Measurements from ENCODE around the gene CLPTM1L. TPM values are rescaled to one million over a fixed set of nuclear protein-coding genes. Genes with fewer than 3 reads are reported as not detected.

The CLPTM1L gene
- total RNA-seq, 1 donor from 2014 or later, result 30.4 TPM

GRCh38 chr5:1273745-1274144, 71.2 kb downstream of the CLPTM1L start:
- DNase-seq (no peak), ATAC-seq (ENCODE audit: poor library complexity) (no peak)
- intact Hi-C loops (cut with DNase I), result no loop called here

GRCh38 chr5:1272201-1272600, 72.7 kb downstream of the CLPTM1L start:
- ATAC-seq (ENCODE audit: poor library complexity) (no peak), DNase-seq (no peak)
- intact Hi-C loops (cut with DNase I), result no loop called here

GRCh38 chr5:1270933-1271914, 73.7 kb downstream of the CLPTM1L start:
- intact Hi-C loops (cut with DNase I), result no loop called here
- ATAC-seq (ENCODE audit: poor library complexity), result no peak

GRCh38 chr5:1270426-1270825, 74.5 kb downstream of the CLPTM1L start:
- ATAC-seq (ENCODE audit: poor library complexity), result no peak
- intact Hi-C loops (cut with DNase I), result no loop called here
- DNase-seq, result no peak

More at GRCh38 chr5:1270933-1271914, 73.7 kb downstream of the CLPTM1L start:
- DNase-seq, result no peak

- intact Hi-C loops (cut with DNase I), result no loop called here
- no peak for DNase-seq
These were observed 76.2 kb downstream of the CLPTM1L start for GRCh38 chr5:1268666-1269065.

GRCh38 chr5:1268056-1268455, 76.8 kb downstream of the CLPTM1L start:
- DNase-seq, result no peak
- ATAC-seq (ENCODE audit: poor library complexity), result no peak
- intact Hi-C loops (cut with DNase I), result no loop called here

More at GRCh38 chr5:1268666-1269065, 76.2 kb downstream of the CLPTM1L start:
- no peak for ATAC-seq (ENCODE audit: poor library complexity)

Small RNAs within 50 kb of the gene (microRNA-seq; reads per million reads assigned to microRNA genes)
- gene MIR4457, result not detected

Other genes with a start within 250 kb of the CLPTM1L start
- 172 TPM for gene SLC12A7, start 233.0 kb downstream of the CLPTM1L start, total RNA-seq
- gene SLC6A19, start 143.5 kb downstream of the CLPTM1L start, total RNA-seq, result not detected
- not detected for gene SLC6A18, start 119.7 kb downstream of the CLPTM1L start, total RNA-seq
- gene TERT, start 50.0 kb downstream of the CLPTM1L start, total RNA-seq, result not detected
- not detected for gene SLC6A3, start 100.3 kb upstream of the CLPTM1L start, total RNA-seq
- gene LPCAT1, start 178.9 kb upstream of the CLPTM1L start, total RNA-seq, result 11.5 TPM

Data from Right ventricle myocardium superior (tissue), 1 donor.